ENCODE data around the gene GRHPR. TPM values are rescaled to one million over a fixed set of nuclear protein-coding genes. Genes with fewer than 3 reads are reported as not detected.

GRHPR gene
- polyA plus RNA-seq, 1 experiment, result 96.1 TPM

- Histone ChIP-seq H3K9me3 (ENCODE audit: control insufficient read depth, insufficient read depth, low read length) (no peaks in the 10 kb centered on the region; the same call in 1 of the 2 replicates), H3K4me3 (ENCODE audit: low read depth, low read length) (no peak overlapping the region), H3K27me3 (ENCODE audit: control insufficient read depth, insufficient read depth, low read length) (no peaks in the 10 kb centered on the region), H3K27ac (ENCODE audit: low read depth, low read length) (no peak overlapping the region)
- CTCF ChIA-PET, result no interaction called here
- no peak for TF ChIP-seq CTCF (IDR thresholded peaks at IDR 0.05; ENCODE audit: low read depth, low read length)
- POLR2A ChIA-PET, result interaction anchor here (0.6 kb wide), 1 partner anchor 28 kb away, joined by 6 read pairs; no protein-coding TSS in a partner anchor
- DNase-seq (ENCODE audit: low read depth, low spot score), result no peak
Measured at GRCh38 chr9:37443566-37443965, 21.1 kb downstream of the GRHPR start.

- Histone ChIP-seq H3K27me3 (ENCODE audit: control insufficient read depth, insufficient read depth, low read length) (no peaks in the 10 kb centered on the region), H3K9me3 (ENCODE audit: control insufficient read depth, insufficient read depth, low read length) (no peaks in the 10 kb centered on the region; the same call in 1 of the 2 replicates), H3K27ac (ENCODE audit: low read depth, low read length) (no peak overlapping the region), H3K4me3 (ENCODE audit: low read depth, low read length) (no peak overlapping the region)
- DNase-seq (ENCODE audit: low read depth, low spot score), result no peak
- ChIA-PET POLR2A (no interaction called here), CTCF (interaction anchor here (0.5 kb wide), 1 partner anchor 548 kb away, joined by 3 read pairs; no protein-coding TSS in a partner anchor)
- no peak for TF ChIP-seq CTCF (IDR thresholded peaks at IDR 0.05; ENCODE audit: low read depth, low read length)
Measured at GRCh38 chr9:37444890-37445289, 22.4 kb downstream of the GRHPR start.

- TF ChIP-seq CTCF (IDR thresholded peaks at IDR 0.05; ENCODE audit: low read depth, low read length), result no peak
- Histone ChIP-seq H3K4me3 (ENCODE audit: low read depth, low read length) (no peak overlapping the region), H3K27ac (ENCODE audit: low read depth, low read length) (no peak overlapping the region), H3K9me3 (ENCODE audit: control insufficient read depth, insufficient read depth, low read length) (no peaks in the 10 kb centered on the region; the same call in 1 of the 2 replicates), H3K27me3 (ENCODE audit: control insufficient read depth, insufficient read depth, low read length) (no peaks in the 10 kb centered on the region)
- ChIA-PET CTCF (interaction anchor here (0.6 kb wide), 1 partner anchor 124 kb away, joined by 3 read pairs; no protein-coding TSS in a partner anchor), POLR2A (interaction anchor here (0.7 kb wide), 1 partner anchor 365 kb away, joined by 5 read pairs; no protein-coding TSS in a partner anchor)
- no peak for DNase-seq (ENCODE audit: low read depth, low spot score)
Measured at GRCh38 chr9:37445832-37446231, 23.3 kb downstream of the GRHPR start.

- no peak for DNase-seq (ENCODE audit: low read depth, low spot score)
- no peaks in the 10 kb centered on the region; the same call in 1 of the 2 replicates for H3K9me3 ChIP-seq (ENCODE audit: control insufficient read depth, insufficient read depth, low read length)
- ChIA-PET CTCF (no interaction called here), POLR2A (no interaction called here)
- no peak overlapping the region for H3K27ac ChIP-seq (ENCODE audit: low read depth, low read length)
- H3K27me3 ChIP-seq (ENCODE audit: control insufficient read depth, insufficient read depth, low read length), result no peaks in the 10 kb centered on the region
- TF ChIP-seq CTCF (IDR thresholded peaks at IDR 0.05; ENCODE audit: low read depth, low read length), result no peak
- H3K4me3 ChIP-seq (ENCODE audit: low read depth, low read length), result no peak overlapping the region
Measured at GRCh38 chr9:37446401-37446800, 23.9 kb downstream of the GRHPR start.

GRCh38 chr9:37447111-37447510 lies 24.6 kb downstream of the GRHPR start:
- no peaks in the 10 kb centered on the region for H3K9me3 ChIP-seq (ENCODE audit: control insufficient read depth, insufficient read depth, low read length)
- ChIA-PET CTCF (no interaction called here), POLR2A (no interaction called here)
- no peak for TF ChIP-seq CTCF (IDR thresholded peaks at IDR 0.05; ENCODE audit: low read depth, low read length)
- no peak overlapping the region for H3K4me3 ChIP-seq (ENCODE audit: low read depth, low read length)
- no peak for DNase-seq (ENCODE audit: low read depth, low spot score)
- H3K27me3 ChIP-seq (ENCODE audit: control insufficient read depth, insufficient read depth, low read length), result no peaks in the 10 kb centered on the region
- no peak overlapping the region for H3K27ac ChIP-seq (ENCODE audit: low read depth, low read length)
